Skeletal muscle satellite cell (primary cell): ENCODE data around the gene ABCC12.

Source experiments
- H3K27me3 ChIP-seq: 2 replicates; pipeline ENCODE4 v1.7.0; 2013; ENCODE audit warnings: low read length; ENCODE audit not compliant: control insufficient read depth, insufficient read depth
- H3K36me3 ChIP-seq: 2 replicates; pipeline ENCODE4 v1.7.0; 2013; ENCODE audit warnings: mild to moderate bottlenecking, control low read depth, low read length; ENCODE audit not compliant: insufficient read depth
- H3K4me1 ChIP-seq: 2 replicates; pipeline ENCODE4 v1.7.0; 2013; ENCODE audit warnings: low read length; ENCODE audit not compliant: control insufficient read depth, insufficient read depth
- H3K4me2 ChIP-seq: 2 replicates; pipeline ENCODE4 v1.7.0; 2013; ENCODE audit warnings: mild to moderate bottlenecking, low read length
- H3K4me3 ChIP-seq: 2 replicates; pipeline ENCODE4 v1.7.0; 2013; ENCODE audit warnings: low read length
- H3K9ac ChIP-seq: 2 replicates; pipeline ENCODE4 v1.7.0; 2013; ENCODE audit warnings: mild to moderate bottlenecking, low read depth, low read length, moderate library complexity
- H3K9me3 ChIP-seq: replicated peaks from 2 replicates; pipeline ENCODE4 v1.7.0; 2013; ENCODE audit warnings: mild to moderate bottlenecking, control low read depth, low read length

The ABCC12 gene

GRCh38 chr16:48113001-48113400 lies 42.8 kb downstream of the ABCC12 start:
- H3K36me3 ChIP-seq: no peaks in the 10 kb centered on the region
- H3K4me1 ChIP-seq: peaks cover 3% of the 10 kb centered on the region
- H3K9ac ChIP-seq: no peak overlapping the region
- peaks cover 48% of the 10 kb centered on the region for H3K27me3 ChIP-seq
- H3K9me3 ChIP-seq: no peaks in the 10 kb centered on the region
- no peak overlapping the region for H3K4me3 ChIP-seq
- H3K4me2 ChIP-seq: no peak overlapping the region

- H3K4me1 ChIP-seq: peaks cover 3% of the 10 kb centered on the region
- H3K36me3 ChIP-seq: no peaks in the 10 kb centered on the region
- peaks cover 48% of the 10 kb centered on the region for H3K27me3 ChIP-seq
- H3K9me3 ChIP-seq: no peaks in the 10 kb centered on the region
- H3K4me3 ChIP-seq: no peak overlapping the region
- no peak overlapping the region for H3K9ac ChIP-seq
- H3K4me2 ChIP-seq: no peak overlapping the region
Measured at GRCh38 chr16:48112600-48112999, 43.2 kb downstream of the ABCC12 start.

- Histone ChIP-seq H3K4me2 (no peak overlapping the region), H3K4me1 (no peaks in the 10 kb centered on the region), H3K4me3 (no peak overlapping the region), H3K9me3 (no peaks in the 10 kb centered on the region), H3K9ac (no peak overlapping the region), H3K36me3 (no peaks in the 10 kb centered on the region), H3K27me3 (peaks cover 48% of the 10 kb centered on the region)
Measured at GRCh38 chr16:48110982-48111381, 44.8 kb downstream of the ABCC12 start.

- Histone ChIP-seq H3K9me3 (no peaks in the 10 kb centered on the region), H3K4me1 (no peaks in the 10 kb centered on the region), H3K9ac (no peak overlapping the region), H3K36me3 (no peaks in the 10 kb centered on the region), H3K27me3 (peaks cover 48% of the 10 kb centered on the region), H3K4me3 (no peak overlapping the region), H3K4me2 (no peak overlapping the region)
Measured at GRCh38 chr16:48110000-48110399, 45.8 kb downstream of the ABCC12 start.

- Histone ChIP-seq H3K9ac (no peak overlapping the region), H3K36me3 (no peaks in the 10 kb centered on the region), H3K9me3 (no peaks in the 10 kb centered on the region), H3K4me1 (no peaks in the 10 kb centered on the region), H3K4me3 (no peak overlapping the region), H3K4me2 (no peak overlapping the region), H3K27me3 (peaks cover 48% of the 10 kb centered on the region)
Measured at GRCh38 chr16:48109475-48109874, 46.3 kb downstream of the ABCC12 start.

- H3K36me3 ChIP-seq: no peaks in the 10 kb centered on the region
- H3K9me3 ChIP-seq: no peaks in the 10 kb centered on the region
- no peak overlapping the region for H3K9ac ChIP-seq
- peaks cover 35% of the 10 kb centered on the region for H3K27me3 ChIP-seq
- H3K4me3 ChIP-seq: no peak overlapping the region
- no peak overlapping the region for H3K4me2 ChIP-seq
- no peaks in the 10 kb centered on the region for H3K4me1 ChIP-seq
Measured at GRCh38 chr16:48106446-48106845, 49.3 kb downstream of the ABCC12 start.
